GM18873 (cell line): ENCODE results near the gene GGCT.

Experiments used
- ATAC-seq: cut with Tn5 transposase; IDR thresholded peaks from one replicate; pipeline ENCODE4 v1.9.1; 2021; ENCODE audit warnings: mild to moderate bottlenecking, moderate library complexity, moderate number of reproducible peaks; ENCODE audit not compliant: unreplicated experiment, low FRiP score

GGCT gene

DNA sequence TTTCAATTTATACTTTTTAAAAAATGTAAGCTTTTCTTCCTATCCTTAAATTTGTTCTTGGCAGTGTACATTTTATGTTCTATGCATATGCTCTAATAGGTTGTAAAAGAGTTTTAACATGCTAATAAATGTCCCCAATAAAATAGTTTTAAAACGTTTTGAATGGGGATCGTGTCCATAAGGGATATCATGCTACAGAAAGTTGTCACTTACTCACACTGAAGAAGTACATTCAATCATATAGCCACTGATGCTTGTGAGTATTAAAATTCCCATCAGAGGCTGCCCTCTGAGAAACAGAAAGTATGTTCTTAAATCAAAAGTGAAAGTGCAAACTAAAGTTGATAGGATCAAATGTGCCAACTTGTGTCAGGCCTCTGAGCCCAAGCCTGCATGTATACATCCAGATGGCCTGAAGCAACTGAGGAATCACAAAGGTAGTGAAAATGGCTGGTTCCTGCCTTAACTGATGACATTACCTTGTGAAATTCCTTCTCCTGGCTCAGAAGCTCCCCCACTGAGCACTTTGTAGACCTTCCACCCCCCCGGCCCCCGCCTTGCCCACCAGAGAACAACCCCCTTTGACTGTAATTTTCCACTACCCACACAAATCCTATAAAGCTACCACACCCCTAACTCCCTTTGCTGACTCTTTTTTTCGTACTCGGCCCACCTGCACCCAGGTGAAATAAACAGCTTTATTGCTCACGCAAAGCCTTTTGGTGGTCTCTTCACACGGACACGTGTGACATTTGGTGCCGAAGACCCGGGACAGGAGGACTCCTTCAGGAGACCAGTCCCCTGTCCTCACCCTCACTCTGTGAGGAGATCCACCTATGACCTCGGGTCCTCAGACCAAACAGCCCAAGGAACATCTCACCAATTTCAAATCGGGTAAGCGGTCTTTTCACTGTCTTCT lies 25.2 kb downstream of the GGCT start:
- ATAC-seq = no peak

DNA sequence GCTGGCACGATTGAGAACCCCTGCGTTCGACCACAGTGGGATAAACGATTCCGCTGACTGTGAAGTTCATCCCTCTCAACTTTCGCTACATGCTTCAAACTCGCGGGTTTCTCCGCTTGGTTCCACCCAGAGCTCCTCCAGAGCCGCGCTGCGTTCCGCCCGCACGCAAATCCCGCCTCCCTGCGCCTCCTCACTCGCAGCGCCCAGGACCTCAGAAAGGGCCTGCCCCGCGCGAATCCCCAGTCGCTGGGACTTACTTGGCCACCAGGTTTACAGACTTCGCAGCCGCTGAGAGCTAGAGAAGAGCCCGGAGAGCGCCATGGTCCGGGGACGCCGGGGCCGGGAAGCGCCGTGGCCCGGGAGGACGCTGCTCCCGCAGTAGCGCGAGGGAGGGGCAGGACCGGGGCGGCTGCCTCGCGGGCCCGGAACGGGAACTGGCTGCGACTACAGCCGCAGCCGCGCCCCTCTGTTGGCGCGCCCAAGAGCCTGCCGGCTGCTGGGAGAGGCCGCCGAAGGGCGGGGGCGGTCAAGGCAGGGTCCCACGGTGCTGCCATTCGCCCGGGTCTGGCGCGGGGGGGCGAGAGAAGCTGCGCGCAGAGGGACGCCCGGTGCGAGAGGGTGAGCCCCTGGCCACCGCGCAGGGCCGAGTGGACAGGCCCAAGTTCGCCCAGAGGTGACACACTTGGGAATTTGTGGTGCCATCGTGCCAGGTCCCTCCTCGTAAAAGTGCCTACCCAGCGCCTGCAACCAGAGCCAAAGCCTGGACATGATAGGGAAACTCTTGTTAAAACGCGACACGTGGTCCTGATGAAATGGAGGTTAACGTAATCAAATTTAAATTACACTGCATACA lies 26.1 kb downstream of the GGCT start, which contains the start of gene NOD1:
Gene NOD1, minus strand, starts transcription at position 436 of the 853 bp plus-strand sequence. CDS start 21,863 bp downstream, outside the sequence.
- peak; percentile 66 for ATAC-seq

DNA sequence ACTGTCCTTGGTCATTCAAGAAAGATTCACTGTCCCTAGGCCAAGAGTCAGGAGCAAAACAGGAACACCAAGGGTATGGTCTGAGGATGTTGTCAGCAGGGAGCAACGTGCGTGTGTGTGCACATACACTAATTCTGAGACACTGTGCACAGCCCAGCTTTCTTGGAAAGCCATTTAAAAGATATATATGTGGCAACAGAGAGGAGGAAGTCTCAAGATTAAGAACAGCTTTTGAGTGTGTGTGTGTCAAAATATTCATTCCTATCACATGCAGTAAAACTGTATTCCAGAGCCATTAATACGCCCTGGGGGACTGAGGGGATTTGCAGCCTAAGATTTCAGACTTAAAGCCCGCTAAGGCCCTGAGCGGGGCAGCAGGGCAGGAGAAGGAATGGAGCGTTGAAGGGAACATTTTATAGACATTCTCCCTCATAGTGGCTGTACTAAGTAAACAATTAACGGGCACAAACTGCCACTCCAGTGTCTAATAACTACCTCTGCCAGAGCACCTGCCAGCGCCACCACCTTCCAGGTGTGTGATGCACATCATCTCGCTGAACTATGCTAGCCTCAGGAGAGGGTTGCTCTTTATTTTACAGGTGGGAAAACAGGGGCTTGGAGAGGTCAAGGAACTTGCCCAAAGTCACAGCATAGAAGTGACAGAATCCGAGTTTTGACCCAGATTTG lies 28.0 kb downstream of the GGCT start:
- ATAC-seq = no peak

DNA sequence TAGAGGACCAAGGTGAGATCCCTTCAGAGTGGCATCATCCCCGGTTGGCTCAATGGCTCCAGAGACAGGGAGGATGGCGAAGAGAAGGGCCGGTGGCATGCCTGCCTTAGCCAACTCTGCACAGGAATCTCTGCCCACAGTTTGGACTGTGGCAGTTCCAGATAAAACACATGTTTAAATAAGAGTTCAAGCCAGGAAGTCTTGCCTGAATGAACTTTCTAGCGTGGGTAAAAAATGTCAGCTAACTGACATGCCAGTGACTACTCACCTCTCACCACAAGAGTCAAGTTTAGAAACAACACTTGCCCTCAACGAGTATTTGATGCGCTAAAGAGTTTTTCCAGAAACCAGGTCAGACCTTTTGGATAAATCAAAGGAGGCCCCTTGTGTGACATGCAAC lies 29.0 kb downstream of the GGCT start:
- no peak for ATAC-seq

DNA sequence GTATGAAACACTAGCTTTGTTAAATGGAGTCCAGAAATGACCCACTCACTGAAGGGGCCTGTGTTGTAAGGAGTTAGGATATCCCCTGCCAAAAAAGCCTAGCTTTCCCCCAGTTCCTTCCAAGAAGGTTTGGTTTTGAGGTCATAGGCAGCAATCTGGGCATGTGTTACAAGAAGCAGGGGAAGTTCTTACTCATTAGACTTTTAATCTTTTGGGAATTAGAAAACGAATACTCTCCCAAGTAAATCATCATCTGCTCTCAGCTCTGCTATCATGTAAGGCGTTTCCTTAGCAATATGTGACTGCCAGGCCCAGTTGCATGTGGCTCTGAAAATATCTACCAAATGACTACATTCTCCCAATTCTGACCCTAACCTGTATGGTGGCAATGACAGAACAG lies 29.7 kb downstream of the GGCT start:
- ATAC-seq = no peak

DNA sequence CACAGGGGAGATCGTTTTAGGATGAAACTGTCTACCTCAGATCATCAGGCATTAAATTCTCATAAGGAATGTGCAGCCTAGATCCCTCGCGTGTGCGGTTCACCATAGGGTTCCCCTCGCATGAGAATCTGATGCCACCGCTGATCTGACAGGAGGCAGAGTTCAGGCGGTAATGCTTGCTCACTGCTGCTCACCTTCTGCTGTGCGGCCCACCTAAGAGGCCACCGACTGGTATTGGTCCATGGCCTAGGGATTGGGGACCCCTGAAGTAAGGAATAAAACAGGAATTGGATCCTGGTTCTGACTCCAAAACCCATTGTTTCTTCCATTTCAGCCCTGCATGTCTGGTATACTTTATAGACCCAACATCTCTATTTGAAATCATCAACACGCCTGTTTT lies 30.1 kb downstream of the GGCT start:
- no peak for ATAC-seq

DNA sequence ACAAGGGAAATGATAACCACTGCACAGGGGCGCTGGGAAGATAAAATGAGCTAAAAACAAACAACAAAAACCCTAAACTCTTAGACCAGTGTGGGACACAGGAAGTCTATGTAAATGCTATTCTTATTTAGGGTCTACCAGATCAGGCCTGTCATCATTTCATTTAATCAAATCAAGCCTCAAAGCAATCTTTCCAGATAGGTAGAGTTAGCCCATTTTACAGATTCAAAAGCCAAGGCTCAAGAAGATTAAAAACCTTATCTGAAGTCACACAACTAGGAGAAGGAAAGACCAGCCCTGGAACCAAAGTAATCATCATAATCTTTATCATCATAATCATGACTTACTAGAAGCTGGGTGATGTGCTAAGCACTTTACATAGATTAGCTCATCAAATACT lies 30.7 kb downstream of the GGCT start:
- ATAC-seq = no peak

DNA sequence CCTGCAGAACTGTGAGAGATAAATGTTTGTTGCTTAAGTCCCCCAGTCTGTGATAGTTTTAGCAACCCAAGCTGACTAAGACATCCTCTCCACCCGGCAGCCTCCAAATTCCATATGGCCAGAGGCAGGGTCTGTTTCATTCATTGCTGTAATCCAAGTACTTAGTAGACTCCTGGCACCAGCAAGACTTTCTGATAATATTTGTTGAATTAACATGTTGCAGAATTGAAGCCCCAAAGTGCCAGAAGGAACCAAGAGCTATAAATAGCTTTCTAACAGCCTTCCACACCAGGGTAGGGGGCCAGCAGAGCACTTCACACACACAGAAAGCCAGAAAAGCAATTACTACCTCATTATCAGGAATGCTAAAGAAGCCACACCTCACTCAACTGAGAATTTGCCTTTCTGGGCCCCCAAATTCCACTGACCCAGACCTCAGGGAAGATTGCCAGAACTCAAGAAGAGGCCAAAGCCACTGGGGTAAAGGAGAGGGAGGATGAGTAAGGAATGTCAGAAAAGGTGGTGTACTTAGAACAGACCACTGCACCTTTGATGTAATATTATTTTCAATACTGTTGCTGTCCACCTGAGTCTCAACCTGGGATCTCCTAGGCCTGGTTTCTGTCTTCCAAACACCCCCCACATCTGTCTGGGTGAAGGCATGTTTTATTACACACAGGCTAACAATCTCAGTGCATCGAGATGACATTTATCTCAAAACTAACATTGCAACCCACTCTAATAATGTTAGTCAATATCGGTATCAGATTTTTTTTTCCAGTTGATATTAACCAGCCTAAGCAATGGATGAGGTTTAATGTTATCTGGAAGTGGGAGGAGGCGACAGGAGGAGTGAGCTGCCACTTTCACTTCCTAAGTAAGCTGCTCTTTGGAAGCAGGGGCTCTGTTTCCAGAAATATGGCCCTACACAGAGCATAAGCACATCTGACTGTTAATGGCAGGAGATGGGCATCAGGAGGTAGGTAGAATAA lies 31.5 kb downstream of the GGCT start:
- ATAC-seq = no peak

DNA sequence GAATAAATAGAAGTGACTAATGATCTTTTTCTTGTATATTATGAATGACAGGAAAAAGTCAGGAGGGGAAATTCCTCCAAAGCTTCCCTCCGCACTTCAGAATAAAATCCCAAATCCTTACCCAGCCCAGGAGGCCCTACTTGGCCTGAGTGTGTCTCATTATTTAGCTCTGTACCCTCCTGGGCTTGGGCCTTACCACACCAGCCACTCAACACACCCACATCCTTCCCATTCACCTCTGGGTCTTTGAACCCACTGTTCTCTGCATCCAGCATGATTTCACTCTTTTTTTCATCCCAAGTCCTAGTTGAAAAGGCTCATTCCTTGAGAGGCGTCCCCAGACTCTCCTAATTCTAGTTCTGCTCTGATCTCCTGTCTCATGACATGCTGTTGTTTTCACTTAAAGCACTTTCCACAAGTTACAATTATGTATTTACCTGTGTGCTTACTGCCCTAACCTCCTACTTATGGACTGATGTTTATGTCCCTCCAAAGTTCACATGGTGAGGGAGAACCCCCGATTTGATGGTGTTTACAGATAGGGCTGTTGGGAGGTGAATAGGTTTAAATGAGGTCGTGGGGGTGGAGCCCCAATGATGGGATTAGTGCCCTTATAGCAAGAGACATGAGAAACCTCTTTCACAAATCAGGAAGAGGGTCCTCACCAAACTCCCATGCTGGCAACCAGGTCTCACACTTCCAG lies 32.4 kb downstream of the GGCT start:
- ATAC-seq = no peak

DNA sequence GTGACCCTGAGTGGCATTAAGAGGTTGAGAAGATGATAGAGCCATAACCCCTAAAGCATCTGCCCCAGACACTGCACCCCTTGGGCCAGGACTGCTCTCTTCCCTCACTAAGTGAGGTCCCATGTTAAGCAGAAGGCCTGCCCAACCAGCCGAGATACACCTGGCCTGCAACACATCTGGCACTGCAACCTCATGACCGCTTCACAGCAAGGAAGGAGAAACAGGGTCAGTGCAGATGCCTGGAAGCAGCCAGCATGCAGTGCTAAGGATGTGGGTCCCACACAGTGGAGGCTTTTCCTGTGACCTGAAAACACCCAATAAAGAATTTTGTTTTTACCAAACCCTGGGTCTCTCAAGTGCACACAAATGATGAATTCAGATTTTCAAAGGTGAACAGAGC lies 33.4 kb downstream of the GGCT start:
- ATAC-seq = no peak

DNA sequence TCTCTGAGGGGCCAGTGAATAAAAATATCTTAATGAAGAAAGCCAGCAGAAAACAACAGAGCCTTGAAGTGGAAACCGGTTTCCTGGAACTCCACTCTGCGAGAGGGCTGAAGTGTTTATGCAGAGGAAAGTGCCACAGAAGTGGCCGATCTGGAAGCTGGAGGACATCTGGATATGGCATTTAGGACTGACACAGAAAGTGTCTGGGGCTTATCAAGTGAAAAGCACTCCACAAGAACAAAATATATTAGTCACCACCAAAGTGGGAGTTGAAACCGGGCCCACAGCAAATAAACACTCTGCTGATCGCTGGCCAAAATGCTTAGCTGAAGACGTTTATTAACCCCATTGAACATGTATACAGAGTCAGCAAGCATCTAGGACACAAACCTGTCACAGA lies 33.9 kb downstream of the GGCT start:
- ATAC-seq = no peak

DNA sequence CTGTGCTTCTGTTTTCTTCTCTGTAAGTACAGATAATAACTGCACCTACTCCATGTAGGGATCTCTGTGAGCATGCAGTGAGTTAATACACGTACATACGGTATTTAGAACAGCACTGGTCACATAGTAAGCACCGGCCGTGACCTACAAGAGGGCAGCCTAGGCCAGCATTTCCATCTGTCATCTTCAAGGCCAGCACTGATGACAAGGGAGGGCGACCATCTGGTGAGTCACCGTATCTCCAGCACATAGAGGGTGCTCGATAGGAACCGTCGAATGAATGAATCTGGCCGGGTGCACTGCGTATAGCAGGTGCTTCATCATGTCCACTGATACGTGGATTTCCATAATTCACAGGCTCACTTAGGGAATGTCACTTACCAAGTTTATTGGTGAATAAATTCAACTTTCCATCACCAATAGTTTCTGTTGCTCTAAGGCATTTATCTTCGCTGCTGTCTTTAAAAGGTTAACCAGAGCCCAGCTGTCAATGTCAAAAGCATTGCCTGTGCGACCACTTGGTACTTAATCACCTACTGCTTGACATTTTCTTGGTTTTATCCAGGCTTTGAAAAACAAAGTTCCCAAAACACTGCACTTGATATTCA lies 34.4 kb downstream of the GGCT start:
- no peak for ATAC-seq

DNA sequence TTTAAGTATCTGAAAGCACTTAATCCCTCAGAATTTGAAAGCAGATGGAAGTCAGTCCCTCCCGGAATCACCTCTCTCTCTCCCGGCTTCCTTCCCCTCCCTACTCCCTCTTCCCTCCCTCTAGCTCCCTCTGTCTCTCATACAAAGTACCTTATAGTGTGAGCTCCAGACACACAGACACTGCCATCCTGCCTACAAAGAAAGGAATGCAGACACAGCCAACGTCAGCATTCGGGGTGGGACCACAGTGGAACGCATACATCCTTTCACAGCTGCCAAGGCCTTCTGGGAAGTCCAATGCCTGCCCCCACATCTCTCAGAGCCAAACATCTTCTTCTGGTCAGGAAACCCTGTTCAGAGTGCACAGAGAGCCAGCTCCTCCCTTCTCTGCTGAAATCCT lies 35.3 kb downstream of the GGCT start:
- ATAC-seq = no peak

DNA sequence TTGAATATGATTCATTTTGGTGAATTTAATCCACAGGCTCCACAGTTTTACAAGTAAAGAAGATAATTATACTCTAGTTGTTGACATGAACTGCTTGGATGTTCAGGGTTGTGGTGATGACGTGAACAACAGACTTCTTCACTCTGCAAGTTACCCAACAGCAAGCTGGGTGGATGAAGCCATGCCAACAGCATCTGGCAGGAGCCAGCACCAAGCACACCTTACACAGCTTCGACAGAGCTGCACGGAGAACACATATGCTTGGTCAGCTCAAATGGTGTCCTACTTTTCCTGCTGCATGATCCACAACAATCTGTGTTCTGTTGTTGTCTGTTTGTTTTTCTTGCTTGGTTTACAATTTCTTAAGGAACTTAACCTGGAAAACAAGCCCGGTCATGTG lies 35.8 kb downstream of the GGCT start:
- ATAC-seq = no peak

DNA sequence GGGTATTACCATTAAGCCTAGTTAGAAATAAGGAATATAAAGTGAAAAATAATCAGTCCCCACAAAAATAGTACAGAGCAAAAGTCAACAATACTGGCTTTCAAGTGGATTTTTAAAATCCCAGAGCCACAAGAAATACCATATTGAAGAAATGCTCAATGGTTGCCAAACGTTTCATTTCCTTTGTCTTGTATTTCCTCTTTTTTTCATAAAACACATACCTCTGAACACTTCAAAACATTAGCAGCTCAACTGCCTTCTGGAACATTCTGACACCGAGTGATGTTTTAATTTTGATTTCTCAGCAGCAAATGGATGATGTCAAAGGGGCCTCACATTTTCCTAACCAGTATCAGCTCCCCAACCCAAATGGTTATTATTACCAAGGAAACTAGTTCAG lies 36.6 kb downstream of the GGCT start:
- no peak for ATAC-seq

DNA sequence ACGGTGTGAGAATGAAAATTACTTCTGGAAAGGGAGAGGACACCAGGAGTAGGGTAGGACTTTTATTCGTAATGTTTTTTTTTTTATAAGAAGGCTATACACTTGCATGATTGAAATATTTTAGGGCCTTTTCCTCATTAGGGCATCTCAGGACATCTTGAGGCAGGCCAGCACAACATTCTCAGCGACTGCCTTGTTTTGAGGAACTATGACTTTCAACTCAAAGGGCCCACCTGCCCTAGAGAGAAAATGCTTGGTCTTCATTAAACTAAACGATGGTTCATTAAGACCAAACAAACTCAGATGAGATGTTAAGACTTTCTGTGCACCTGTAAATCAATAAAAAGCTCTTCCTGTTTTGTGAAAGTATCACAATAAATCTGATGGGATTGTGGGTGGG lies 37.4 kb downstream of the GGCT start:
- no peak for ATAC-seq

DNA sequence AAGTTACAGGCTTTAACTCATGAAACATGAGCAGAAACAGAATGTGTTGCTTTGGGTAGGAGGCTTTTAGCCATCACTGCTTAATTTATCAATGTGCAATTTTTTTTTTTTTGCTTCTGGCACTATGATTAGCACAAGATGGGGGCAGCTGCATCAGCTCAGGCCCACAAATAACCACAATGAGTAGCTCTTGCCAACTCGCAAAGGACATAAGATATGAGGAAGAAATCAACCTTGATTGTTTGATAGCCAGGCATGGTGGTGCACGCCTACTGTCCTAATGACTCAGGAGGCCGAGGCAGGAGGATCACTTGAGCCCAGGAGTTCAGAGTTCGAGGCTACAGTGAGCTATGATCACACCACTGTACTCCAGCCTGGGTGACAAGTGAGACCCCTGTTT lies 38.4 kb downstream of the GGCT start:
- no peak for ATAC-seq

DNA sequence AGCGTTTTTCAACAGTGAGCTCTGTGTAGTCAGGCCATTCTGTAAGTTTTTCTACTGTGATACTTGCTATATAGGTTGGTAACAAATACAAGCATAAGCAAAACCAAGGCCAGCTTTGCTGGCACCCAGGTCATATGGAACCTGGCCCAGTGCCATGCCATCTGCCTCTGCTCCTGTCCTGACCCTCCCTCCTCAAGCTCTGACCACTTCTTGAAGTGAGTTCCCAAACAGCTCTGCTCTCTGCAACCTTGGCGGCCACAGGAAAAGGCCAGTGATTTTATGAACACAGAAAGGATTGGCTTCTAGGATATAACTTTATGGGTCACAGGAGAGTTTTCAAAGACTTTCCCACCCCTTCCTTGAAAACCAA lies 38.8 kb downstream of the GGCT start:
- no peak for ATAC-seq
